A673 (cell line): Measurements from ENCODE around the gene APC.

ENCODE experiments used
- CTCF ChIP-seq: fragments of 300-800, 200-600 bp; sonication (generic); conservative IDR thresholded peaks from 2 replicates; pipeline ENCODE4 v1.5.1; 2017; ENCODE audit warnings: low read depth, mild to moderate bottlenecking, antibody characterized with exemption, low read length, moderate library complexity, mixed read lengths
- EZH2 ChIP-seq: fragments of 200-600 bp; sonication (generic); IDR thresholded peaks from 2 replicates; pipeline ENCODE4 v1.6.1; 2017; ENCODE audit warnings: borderline replicate concordance, low read depth, mild to moderate bottlenecking, mixed read lengths, antibody characterized with exemption, low read length; ENCODE audit not compliant: poor library complexity, severe bottlenecking

- TF ChIP-seq CTCF: no peak
- no peak for TF ChIP-seq EZH2
Measured at GRCh38 chr5:112733586-112733985, 4.1 kb upstream of the APC start.
